ENCODE data around the gene PNCK. TPM values are rescaled to one million over a fixed set of nuclear protein-coding genes. Genes with fewer than 3 reads are reported as not detected.
"Not testable (repeated sequence)": the region's sequence is repeated elsewhere in the genome, so short reads cannot be mapped to it uniquely, and the experiment has no call there.

The PNCK gene
- total RNA-seq, 3 donors from 2014 or later = 0.48 to 1.3 (median 0.73) TPM

- no peaks in the 10 kb centered on the region for H3K36me3 ChIP-seq
These were observed 22.5 kb upstream of the PNCK start for GRCh38 chrX:153696100-153696499.

DNA sequence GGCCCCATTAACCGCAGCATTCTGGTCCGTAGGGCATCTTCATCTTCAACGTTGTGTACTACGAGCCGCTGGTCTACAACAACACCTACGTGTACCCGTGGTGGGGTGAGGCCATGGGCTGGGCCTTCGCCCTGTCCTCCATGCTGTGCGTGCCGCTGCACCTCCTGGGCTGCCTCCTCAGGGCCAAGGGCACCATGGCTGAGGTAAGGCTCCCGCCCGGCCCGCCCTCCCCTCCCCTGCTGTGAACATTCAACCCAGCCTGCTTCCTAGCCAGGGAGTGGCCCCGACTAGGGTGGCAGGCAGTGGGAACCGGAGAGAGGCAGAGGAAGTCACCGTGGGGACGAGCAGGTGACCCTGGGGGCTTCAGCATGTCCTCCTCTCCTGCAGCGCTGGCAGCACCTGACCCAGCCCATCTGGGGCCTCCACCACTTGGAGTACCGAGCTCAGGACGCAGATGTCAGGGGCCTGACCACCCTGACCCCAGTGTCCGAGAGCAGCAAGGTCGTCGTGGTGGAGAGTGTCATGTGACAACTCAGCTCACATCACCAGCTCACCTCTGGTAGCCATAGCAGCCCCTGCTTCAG, 21.2 kb upstream of the PNCK start:
- Histone ChIP-seq H3K4me1 (no peaks in the 10 kb centered on the region), H3K9me3 (no peaks in the 10 kb centered on the region), H3K27ac (no peak overlapping the region), H3K4me3 (no peak overlapping the region), H3K27me3 (peaks cover 0 to 22% of the 10 kb centered on the region in 2 donors), H3K36me3 (no peaks in the 10 kb centered on the region)
- DNase-seq (ENCODE audit: low spot score in 2 of 2) = no peak
- intact Hi-C loops (cut with DNase I; ENCODE audit: low total_unique reads) = no loop called here
- TF ChIP-seq POLR2AphosphoS5 (IDR thresholded peaks at IDR 0.05) = no peak
- TF ChIP-seq POLR2A (IDR thresholded peaks at IDR 0.05) = no peak
- TF ChIP-seq, protein P1, sequence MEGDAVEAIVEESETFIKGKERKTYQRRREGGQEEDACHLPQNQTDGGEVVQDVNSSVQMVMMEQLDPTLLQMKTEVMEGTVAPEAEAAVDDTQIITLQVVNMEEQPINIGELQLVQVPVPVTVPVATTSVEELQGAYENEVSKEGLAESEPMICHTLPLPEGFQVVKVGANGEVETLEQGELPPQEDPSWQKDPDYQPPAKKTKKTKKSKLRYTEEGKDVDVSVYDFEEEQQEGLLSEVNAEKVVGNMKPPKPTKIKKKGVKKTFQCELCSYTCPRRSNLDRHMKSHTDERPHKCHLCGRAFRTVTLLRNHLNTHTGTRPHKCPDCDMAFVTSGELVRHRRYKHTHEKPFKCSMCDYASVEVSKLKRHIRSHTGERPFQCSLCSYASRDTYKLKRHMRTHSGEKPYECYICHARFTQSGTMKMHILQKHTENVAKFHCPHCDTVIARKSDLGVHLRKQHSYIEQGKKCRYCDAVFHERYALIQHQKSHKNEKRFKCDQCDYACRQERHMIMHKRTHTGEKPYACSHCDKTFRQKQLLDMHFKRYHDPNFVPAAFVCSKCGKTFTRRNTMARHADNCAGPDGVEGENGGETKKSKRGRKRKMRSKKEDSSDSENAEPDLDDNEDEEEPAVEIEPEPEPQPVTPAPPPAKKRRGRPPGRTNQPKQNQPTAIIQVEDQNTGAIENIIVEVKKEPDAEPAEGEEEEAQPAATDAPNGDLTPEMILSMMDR (IDR thresholded peaks at IDR 0.05) = no peak

More at GRCh38 chrX:153696100-153696499, 22.5 kb upstream of the PNCK start:
- intact Hi-C loops (cut with DNase I; ENCODE audit: low total_unique reads) = no loop called here
- no peaks in the 10 kb centered on the region for H3K9me3 ChIP-seq
- no peaks in the 10 kb centered on the region for H3K4me1 ChIP-seq
- peaks cover 0 to 20% of the 10 kb centered on the region in 2 donors for H3K27me3 ChIP-seq
- H3K4me3 ChIP-seq = no peak overlapping the region
- no peak for DNase-seq (ENCODE audit: low spot score in 2 of 2)
- no peak overlapping the region for H3K27ac ChIP-seq
- TF ChIP-seq, protein P1 (IDR thresholded peaks at IDR 0.05) = no peak
- TF ChIP-seq POLR2AphosphoS5 (IDR thresholded peaks at IDR 0.05) = no peak
- no peak for TF ChIP-seq POLR2A (IDR thresholded peaks at IDR 0.05)

DNA sequence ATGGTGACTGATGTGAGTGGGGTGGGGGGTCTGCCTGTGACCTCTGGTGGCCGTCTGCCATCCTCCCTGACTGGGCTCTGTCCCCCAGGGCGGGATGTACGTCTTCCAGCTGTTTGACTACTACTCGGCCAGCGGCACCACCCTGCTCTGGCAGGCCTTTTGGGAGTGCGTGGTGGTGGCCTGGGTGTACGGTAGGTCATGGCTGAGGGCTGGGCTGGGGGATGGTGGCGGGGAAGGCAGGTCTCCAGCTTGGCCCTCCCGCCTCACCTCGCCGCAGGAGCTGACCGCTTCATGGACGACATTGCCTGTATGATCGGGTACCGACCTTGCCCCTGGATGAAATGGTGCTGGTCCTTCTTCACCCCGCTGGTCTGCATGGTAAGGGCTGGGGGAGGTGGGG, 20.6 kb upstream of the PNCK start:
- H3K36me3 ChIP-seq; H3K4me1 ChIP-seq; DNase-seq (ENCODE audit: low spot score in 2 of 2); H3K9me3 ChIP-seq; H3K4me3 ChIP-seq; H3K27ac ChIP-seq; intact Hi-C loops (cut with DNase I; ENCODE audit: low total_unique reads): not testable (repeated sequence)
- peaks cover 0 to 23% of the 10 kb centered on the region in 2 donors for H3K27me3 ChIP-seq

GRCh38 chrX:153693216-153694086, 19.8 kb upstream of the PNCK start:
- H3K27me3 ChIP-seq = peaks cover 0 to 18% of the 10 kb centered on the region in 2 donors
- TF ChIP-seq POLR2A (IDR thresholded peaks at IDR 0.05) = no peak
- TF ChIP-seq, protein P1 (IDR thresholded peaks at IDR 0.05) = no peak
- TF ChIP-seq POLR2AphosphoS5 (IDR thresholded peaks at IDR 0.05) = no peak
- H3K4me3 ChIP-seq = no peak overlapping the region
- H3K27ac ChIP-seq = no peak overlapping the region
- no peaks in the 10 kb centered on the region for H3K36me3 ChIP-seq
- intact Hi-C loops (cut with DNase I; ENCODE audit: low total_unique reads) = no loop called here
- H3K4me1 ChIP-seq = no peaks in the 10 kb centered on the region
- H3K9me3 ChIP-seq = no peaks in the 10 kb centered on the region
- DNase-seq (ENCODE audit: low spot score in 2 of 2) = no peak

- Histone ChIP-seq H3K4me1 (no peaks in the 10 kb centered on the region), H3K36me3 (no peaks in the 10 kb centered on the region), H3K27ac (no peak overlapping the region), H3K27me3 (peaks cover 0 to 16% of the 10 kb centered on the region in 2 donors), H3K9me3 (no peaks in the 10 kb centered on the region), H3K4me3 (no peak overlapping the region)
- intact Hi-C loops (cut with DNase I; ENCODE audit: low total_unique reads) = no loop called here
- no peak for DNase-seq (ENCODE audit: low spot score in 2 of 2)
- TF ChIP-seq POLR2AphosphoS5 (IDR thresholded peaks at IDR 0.05) (no peak), POLR2A (IDR thresholded peaks at IDR 0.05) (no peak)
- TF ChIP-seq, protein P1 (IDR thresholded peaks at IDR 0.05) = no peak
These were observed 19.1 kb upstream of the PNCK start for GRCh38 chrX:153692611-153693156.

Measured in breast epithelium (tissue), 4 donors.